ENCODE data around the gene DCST2.

DNA sequence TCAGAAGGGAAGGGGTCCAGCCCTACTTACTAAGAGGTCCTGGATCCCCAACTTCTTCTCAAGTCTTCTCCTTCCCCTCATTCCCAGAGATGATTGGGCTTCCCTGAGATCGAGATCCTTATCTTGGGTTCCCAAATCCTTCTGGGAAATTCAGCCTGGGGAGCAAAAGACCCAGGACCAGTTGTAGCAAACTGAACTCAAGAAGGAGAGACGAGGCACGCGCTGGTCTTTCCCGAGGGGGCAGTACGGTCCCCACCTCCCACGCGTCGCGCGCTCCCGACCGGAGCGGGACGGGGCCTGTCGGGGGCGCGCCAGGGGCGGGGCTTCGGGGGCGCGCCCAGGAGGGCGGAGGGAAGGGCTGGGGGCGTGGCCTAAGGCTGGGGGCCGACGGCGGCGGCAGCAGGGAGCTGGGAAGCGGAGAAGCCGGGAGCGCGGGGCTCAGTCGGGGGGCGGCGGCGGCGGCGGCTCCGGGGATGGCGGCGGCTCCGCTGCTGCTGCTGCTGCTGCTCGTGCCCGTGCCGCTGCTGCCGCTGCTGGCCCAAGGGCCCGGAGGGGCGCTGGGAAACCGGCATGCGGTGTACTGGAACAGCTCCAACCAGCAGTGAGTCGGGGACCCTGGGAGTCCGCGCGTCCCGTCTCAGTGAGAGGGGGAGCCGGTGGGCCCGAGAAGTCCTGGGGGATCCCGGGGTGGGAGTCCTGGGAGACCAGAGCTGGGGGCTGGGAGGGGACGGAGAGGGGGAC is 45.1 kb upstream of the DCST2 start, which contains the start of gene EFNA3:
- no peak for TF ChIP-seq POLR2A (IDR thresholded peaks at IDR 0.05)
- TF ChIP-seq, protein P1, sequence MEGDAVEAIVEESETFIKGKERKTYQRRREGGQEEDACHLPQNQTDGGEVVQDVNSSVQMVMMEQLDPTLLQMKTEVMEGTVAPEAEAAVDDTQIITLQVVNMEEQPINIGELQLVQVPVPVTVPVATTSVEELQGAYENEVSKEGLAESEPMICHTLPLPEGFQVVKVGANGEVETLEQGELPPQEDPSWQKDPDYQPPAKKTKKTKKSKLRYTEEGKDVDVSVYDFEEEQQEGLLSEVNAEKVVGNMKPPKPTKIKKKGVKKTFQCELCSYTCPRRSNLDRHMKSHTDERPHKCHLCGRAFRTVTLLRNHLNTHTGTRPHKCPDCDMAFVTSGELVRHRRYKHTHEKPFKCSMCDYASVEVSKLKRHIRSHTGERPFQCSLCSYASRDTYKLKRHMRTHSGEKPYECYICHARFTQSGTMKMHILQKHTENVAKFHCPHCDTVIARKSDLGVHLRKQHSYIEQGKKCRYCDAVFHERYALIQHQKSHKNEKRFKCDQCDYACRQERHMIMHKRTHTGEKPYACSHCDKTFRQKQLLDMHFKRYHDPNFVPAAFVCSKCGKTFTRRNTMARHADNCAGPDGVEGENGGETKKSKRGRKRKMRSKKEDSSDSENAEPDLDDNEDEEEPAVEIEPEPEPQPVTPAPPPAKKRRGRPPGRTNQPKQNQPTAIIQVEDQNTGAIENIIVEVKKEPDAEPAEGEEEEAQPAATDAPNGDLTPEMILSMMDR (IDR thresholded peaks at IDR 0.05) = no peak
- TF ChIP-seq EP300 (IDR thresholded peaks at IDR 0.05) = no peak
